IPS DF 19.7 (cell line): ENCODE measurements around the gene RIOK3.

Experiments
- DNase-seq: peaks from one replicate; pipeline ENCODE4 v3.0.0-alpha.2; 2013; ENCODE audit warnings: low read depth, low spot score

Gene RIOK3

GRCh38 chr18:23529604-23530003, 76.5 kb downstream of the RIOK3 start:
- no peak for DNase-seq

- DNase-seq = no peak
Measured at GRCh38 chr18:23530195-23530594, 77.1 kb downstream of the RIOK3 start.

- no peak for DNase-seq
Measured at GRCh38 chr18:23531912-23532311, 78.8 kb downstream of the RIOK3 start.
